Hindlimb muscle (tissue), 1 donor: ENCODE measurements around the gene STAT5A. TPM values are rescaled to one million over a fixed set of nuclear protein-coding genes. Genes with fewer than 3 reads are reported as not detected.

Experiments used
- DNase-seq: peaks from one replicate; pipeline ENCODE4 v3.0.0-alpha.2; 2013
- polyA plus RNA-seq: library from polyadenylated mRNA; unstranded; fragments of 120-200 nt; gene quantifications from one replicate; pipeline ENCODE4 v1.2.1, GENCODE V29; 2013; ENCODE audit not compliant: insufficient read length

STAT5A gene
- polyA plus RNA-seq, 1 donor: 22.1 TPM

- no peak for DNase-seq
Observed at GRCh38 chr17:42268236-42268635, 20.1 kb upstream of the STAT5A start.

- no peak for DNase-seq
Observed at GRCh38 chr17:42270170-42270535, 18.1 kb upstream of the STAT5A start.

- no peak for DNase-seq
Observed at GRCh38 chr17:42270596-42270995, 17.7 kb upstream of the STAT5A start.

GRCh38 chr17:42271006-42271778 lies 17.1 kb upstream of the STAT5A start:
- DNase-seq: no peak

- no peak for DNase-seq
Observed at GRCh38 chr17:42271779-42272035, 16.6 kb upstream of the STAT5A start.

GRCh38 chr17:42272162-42272907 lies 16.0 kb upstream of the STAT5A start:
- no peak for DNase-seq

- DNase-seq: no peak
Observed at GRCh38 chr17:42273474-42274252, 14.6 kb upstream of the STAT5A start.

- DNase-seq: no peak
Observed at GRCh38 chr17:42274253-42274542, 14.1 kb upstream of the STAT5A start.

- DNase-seq: peak; percentile 45
Observed at GRCh38 chr17:42274812-42275526, 13.3 kb upstream of the STAT5A start.

GRCh38 chr17:42275527-42276358 lies 12.6 kb upstream of the STAT5A start:
- peak; percentile 41 for DNase-seq

- peak; percentile 86 for DNase-seq
Observed at GRCh38 chr17:42276359-42276608, 12.0 kb upstream of the STAT5A start, which contains the start of gene STAT5B. TSS of gene STAT5B (minus strand) at chr17:42276391. CDS start at chr17:42232127, 44,264 bp downstream.

- DNase-seq: peak; percentile 53
Observed at GRCh38 chr17:42276609-42277341, 11.5 kb upstream of the STAT5A start.

GRCh38 chr17:42277342-42277712 lies 11.0 kb upstream of the STAT5A start:
- DNase-seq: no peak

GRCh38 chr17:42279776-42280630 lies 8.3 kb upstream of the STAT5A start:
- DNase-seq: no peak

- no peak for DNase-seq
Observed at GRCh38 chr17:42281571-42282096, 6.7 kb upstream of the STAT5A start.

- no peak for DNase-seq
Observed at GRCh38 chr17:42282478-42283080, 5.7 kb upstream of the STAT5A start.

GRCh38 chr17:42283241-42284023 lies 4.9 kb upstream of the STAT5A start:
- no peak for DNase-seq

GRCh38 chr17:42284024-42284369 lies 4.3 kb upstream of the STAT5A start:
- no peak for DNase-seq

- no peak for DNase-seq
Observed at GRCh38 chr17:42284566-42284965, 3.7 kb upstream of the STAT5A start.
